BLaER1 treated with 17β-estradiol and CSF1 and Interleukin-3, amounts not matched to agents 10 nM and 100 nM (cell line): ENCODE measurements around the gene DHX16.

Experiments used
- H3K27ac ChIP-seq, 11 experiments: shearing (Covaris generic); formaldehyde crosslinking; 2 replicates each; pipeline ENCODE4 v1.8.1; 2022
- H3K27me3 ChIP-seq, 11 experiments: shearing (Covaris generic); formaldehyde crosslinking; 2 replicates each; pipeline ENCODE4 v1.8.1; 2022
- H3K36me3 ChIP-seq, 11 experiments: shearing (Covaris generic); formaldehyde crosslinking; 2 replicates each; pipeline ENCODE4 v1.8.1; 2022
- H3K4me1 ChIP-seq, 10 experiments: shearing (Covaris generic); formaldehyde crosslinking; 2 replicates each; pipeline ENCODE4 v1.8.1; 2022
- H3K4me2 ChIP-seq, 11 experiments: shearing (Covaris generic); formaldehyde crosslinking; 2 replicates each; pipeline ENCODE4 v1.8.1; 2022
- H3K4me3 ChIP-seq, 10 experiments: shearing (Covaris generic); formaldehyde crosslinking; 2 replicates each; pipeline ENCODE4 v1.8.1; 2022
- H3K9ac ChIP-seq, 11 experiments: shearing (Covaris generic); formaldehyde crosslinking; 2 replicates each; pipeline ENCODE4 v1.8.1; 2022
- H3K9me3 ChIP-seq, 11 experiments: shearing (Covaris generic); formaldehyde crosslinking; replicated peaks in 1 of 11; 2 replicates each; pipeline ENCODE4 v1.8.1; 2022
- H4K20me1 ChIP-seq, 11 experiments: shearing (Covaris generic); formaldehyde crosslinking; 2 replicates each; pipeline ENCODE4 v1.8.1; 2022
- Cebpa-rat ChIP-seq, 11 experiments: shearing (Covaris generic); IDR thresholded peaks; 2 replicates each; pipeline ENCODE4 v1.8.1; 2022

DHX16 gene

DNA sequence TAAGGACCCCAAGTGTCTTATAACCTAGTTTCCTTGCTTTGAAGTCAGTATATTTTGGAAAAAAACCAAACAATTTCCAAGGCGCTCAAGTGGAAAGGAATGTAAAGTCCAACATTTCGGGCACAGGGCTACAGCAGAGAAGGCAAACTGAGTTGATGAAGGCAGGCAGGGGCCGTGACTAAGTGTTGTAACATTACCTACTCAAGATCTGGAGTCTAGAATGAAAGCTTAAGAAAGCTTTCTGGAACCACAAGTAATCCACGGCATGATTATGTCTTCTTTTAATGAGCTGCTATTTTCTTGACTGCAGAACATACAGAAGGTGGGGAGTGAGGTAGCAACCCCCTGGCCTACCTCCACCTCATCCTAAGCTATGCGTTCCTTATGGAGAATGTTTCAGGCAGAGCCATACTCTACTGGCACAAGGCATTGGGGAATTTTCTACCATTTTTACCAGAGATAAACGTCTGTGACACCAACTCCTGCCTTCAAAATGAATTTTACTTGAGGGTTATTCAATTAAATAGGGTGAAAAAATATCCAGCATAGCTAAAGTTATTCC is 60.0 kb downstream of the DHX16 start:
- H3K4me2 ChIP-seq, result peak overlapping the region; percentile 87 to 98 (median 95)
- peak overlapping the region in 6 of 11 experiments; percentile 0 to 99 (median 60); a peak in 6 of 22 replicates for H3K27ac ChIP-seq
- H3K36me3 ChIP-seq, result peaks cover 44 to 80% (median 70%) of the 10 kb centered on the region in 11 experiments

GRCh38 chr6:30612213-30612612 is 60.6 kb downstream of the DHX16 start:
- Histone ChIP-seq H3K4me1 (peaks cover 66 to 75% (median 74%) of the 10 kb centered on the region in 10 experiments), H3K9ac (peak overlapping the region in 2 of 11 experiments; percentile 2 to 98; a peak in 2 of 22 replicates), H3K4me2 (peak overlapping the region in 10 of 11 experiments; percentile 87 to 98 (median 96); a peak in 16 of 22 replicates), H3K4me3 (no peak overlapping the region), H3K27me3 (no peaks in the 10 kb centered on the region), H3K9me3 (no peaks in the 10 kb centered on the region; a peak in 1 of 22 replicates), H4K20me1 (peaks cover 5 to 76% (median 76%) of the 10 kb centered on the region in 11 experiments), H3K27ac (peak overlapping the region in 2 of 11 experiments; percentile 24 to 99; a peak in 2 of 22 replicates), H3K36me3 (peaks cover 49 to 86% (median 75%) of the 10 kb centered on the region in 11 experiments)
- no peak for TF ChIP-seq Cebpa-rat (IDR thresholded peaks at IDR 0.05)

More for the DNA sequence above, 60.0 kb downstream of the DHX16 start:
- no peaks in the 10 kb centered on the region; a peak in 1 of 22 replicates for H3K9me3 ChIP-seq
- peak overlapping the region in 1 of 10 experiments; percentile 84; a peak in 1 of 20 replicates for H3K4me3 ChIP-seq
- peaks cover 5 to 70% (median 70%) of the 10 kb centered on the region in 11 experiments for H4K20me1 ChIP-seq
- H3K9ac ChIP-seq, result peak overlapping the region in 7 of 11 experiments; percentile 4 to 99 (median 98); a peak in 8 of 22 replicates
- no peaks in the 10 kb centered on the region for H3K27me3 ChIP-seq
- TF ChIP-seq Cebpa-rat (IDR thresholded peaks at IDR 0.05), result no peak
- peaks cover 60 to 69% (median 69%) of the 10 kb centered on the region in 10 experiments for H3K4me1 ChIP-seq

GRCh38 chr6:30611856-30612194 is 61.0 kb downstream of the DHX16 start:
- H3K27ac ChIP-seq, result no peak overlapping the region
- H3K4me2 ChIP-seq, result peak overlapping the region in 10 of 11 experiments; percentile 6 to 98 (median 94); a peak in 10 of 22 replicates
- H3K9ac ChIP-seq, result peak overlapping the region in 2 of 11 experiments; percentile 6 to 11; a peak in 2 of 22 replicates
- H3K4me1 ChIP-seq, result peaks cover 70 to 79% (median 78%) of the 10 kb centered on the region in 10 experiments
- H3K4me3 ChIP-seq, result no peak overlapping the region
- no peak for TF ChIP-seq Cebpa-rat (IDR thresholded peaks at IDR 0.05)
- peaks cover 5 to 80% (median 80%) of the 10 kb centered on the region in 11 experiments for H4K20me1 ChIP-seq
- no peaks in the 10 kb centered on the region; a peak in 1 of 22 replicates for H3K9me3 ChIP-seq
- H3K27me3 ChIP-seq, result no peaks in the 10 kb centered on the region
- H3K36me3 ChIP-seq, result peaks cover 52 to 89% (median 75%) of the 10 kb centered on the region in 11 experiments

DNA sequence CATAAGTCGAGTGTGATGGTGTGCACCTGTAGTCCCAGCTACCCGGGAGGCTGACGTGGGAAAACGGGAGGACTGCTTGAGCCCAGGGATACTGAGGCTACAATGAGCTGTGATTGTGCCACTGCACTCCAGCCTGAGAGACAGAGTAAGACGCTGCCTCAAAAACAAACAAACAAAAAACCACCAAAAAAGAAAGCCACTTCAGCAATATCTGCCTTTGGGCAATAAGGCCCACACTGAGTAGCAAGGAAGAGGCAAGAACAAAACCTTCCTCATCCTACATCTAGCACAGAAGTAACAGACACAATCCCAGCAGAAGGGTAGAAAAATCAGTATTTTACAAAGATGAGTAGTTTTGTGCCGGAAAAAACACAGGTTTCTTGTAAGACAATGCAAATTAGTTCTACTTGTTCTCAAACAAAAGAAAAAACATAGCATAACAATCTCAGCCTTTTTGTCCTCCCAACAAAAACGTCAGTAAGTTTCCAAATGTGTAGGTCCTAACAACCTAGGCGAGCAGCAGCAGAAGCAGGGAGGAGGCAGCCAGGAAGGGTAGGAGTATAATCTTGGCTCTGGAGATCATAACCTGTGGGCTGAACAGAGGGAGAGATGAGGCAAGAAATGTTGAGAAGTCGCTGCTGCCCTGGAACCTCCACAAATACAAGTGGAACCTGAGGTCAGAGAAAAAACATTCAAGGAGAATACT is 61.5 kb downstream of the DHX16 start:
- Histone ChIP-seq H3K4me1 (peaks cover 75 to 84% (median 83%) of the 10 kb centered on the region in 10 experiments), H4K20me1 (peaks cover 9 to 85% (median 85%) of the 10 kb centered on the region in 11 experiments), H3K36me3 (peaks cover 52 to 89% (median 72%) of the 10 kb centered on the region in 11 experiments), H3K4me2 (peak overlapping the region in 10 of 11 experiments; percentile 6 to 97 (median 18); a peak in 12 of 22 replicates), H3K27me3 (no peaks in the 10 kb centered on the region), H3K27ac (0 out of 22 replicates have a peak overlapping the region, but pooled peaks of 1 of the 11 experiments have one; percentile 1), H3K9me3 (no peaks in the 10 kb centered on the region), H3K9ac (peak overlapping the region in 3 of 11 experiments; percentile 7 to 63 (median 11); a peak in 4 of 22 replicates), H3K4me3 (no peak overlapping the region)
- no peak for TF ChIP-seq Cebpa-rat (IDR thresholded peaks at IDR 0.05)

DNA sequence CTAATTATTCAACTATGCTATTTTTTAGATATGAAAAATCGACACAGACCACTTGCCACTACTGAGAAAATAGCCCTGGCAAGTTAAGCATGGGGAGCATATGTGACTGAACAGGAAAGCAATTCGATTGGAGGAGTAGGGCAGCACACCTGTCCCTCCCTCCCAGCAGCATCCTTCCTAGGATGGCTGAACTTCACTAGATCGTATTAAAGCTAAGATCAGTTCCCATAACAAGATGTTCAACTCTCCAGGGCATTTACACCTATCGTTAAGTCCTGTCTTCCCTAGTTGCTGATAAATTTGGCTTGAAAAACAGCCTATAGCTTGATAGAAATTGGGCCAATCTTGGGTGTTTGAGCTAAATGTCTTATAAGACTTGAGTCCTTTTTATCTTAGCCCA is 62.7 kb downstream of the DHX16 start:
- H3K4me2 ChIP-seq, result peak overlapping the region in 6 of 11 experiments; percentile 11 to 97 (median 48); a peak in 6 of 22 replicates
- no peaks in the 10 kb centered on the region for H3K9me3 ChIP-seq
- H3K27me3 ChIP-seq, result no peaks in the 10 kb centered on the region
- peaks cover 13 to 97% (median 97%) of the 10 kb centered on the region in 11 experiments for H4K20me1 ChIP-seq
- peaks cover 87 to 96% (median 95%) of the 10 kb centered on the region in 10 experiments for H3K4me1 ChIP-seq
- no peak overlapping the region for H3K4me3 ChIP-seq
- no peak for TF ChIP-seq Cebpa-rat (IDR thresholded peaks at IDR 0.05)
- H3K36me3 ChIP-seq, result peaks cover 58 to 94% (median 80%) of the 10 kb centered on the region in 11 experiments
- peak overlapping the region in 2 of 11 experiments; percentile 11 to 63; a peak in 2 of 22 replicates for H3K9ac ChIP-seq
- no peak overlapping the region for H3K27ac ChIP-seq

- Histone ChIP-seq H3K27me3 (no peaks in the 10 kb centered on the region), H3K4me2 (peak overlapping the region in 10 of 11 experiments; percentile 6 to 92 (median 82); a peak in 19 of 22 replicates), H3K9me3 (no peaks in the 10 kb centered on the region), H3K9ac (peak overlapping the region in 9 of 11 experiments; percentile 2 to 67 (median 32); a peak in 10 of 22 replicates), H4K20me1 (peaks cover 15 to 100% (median 99%) of the 10 kb centered on the region in 11 experiments), H3K4me1 (peaks cover 39 to 92% (median 86%) of the 10 kb centered on the region in 10 experiments), H3K27ac (peak overlapping the region in 8 of 11 experiments; percentile 2 to 81 (median 79); a peak in 14 of 22 replicates), H3K4me3 (peak overlapping the region in 4 of 10 experiments; percentile 8 to 24 (median 20); a peak in 4 of 20 replicates), H3K36me3 (peaks cover 87 to 100% (median 98%) of the 10 kb centered on the region in 11 experiments)
- no peak for TF ChIP-seq Cebpa-rat (IDR thresholded peaks at IDR 0.05)
Observed at GRCh38 chr6:30603961-30604360, 68.8 kb downstream of the DHX16 start.
